ENCODE measurements around the gene PTPRJ. TPM values are rescaled to one million over a fixed set of nuclear protein-coding genes. Genes with fewer than 3 reads are reported as not detected.

Gene PTPRJ
- total RNA-seq, 1 donor: 6.6 TPM

GRCh38 chr11:48032721-48033120 is 52.4 kb downstream of the PTPRJ start:
- TF ChIP-seq CTCF (IDR thresholded peaks at IDR 0.05; ENCODE audit: insufficient read depth, low read length): no peak

GRCh38 chr11:48033918-48034341 is 53.6 kb downstream of the PTPRJ start:
- TF ChIP-seq CTCF (IDR thresholded peaks at IDR 0.05; ENCODE audit: insufficient read depth, low read length): no peak
- H3K4me3 ChIP-seq (ENCODE audit: low read depth, low read length): no peak overlapping the region

More at GRCh38 chr11:48032721-48033120, 52.4 kb downstream of the PTPRJ start:
- H3K4me3 ChIP-seq (ENCODE audit: low read depth, low read length): no peak overlapping the region
- no peak for DNase-seq (ENCODE audit: low read depth)

GRCh38 chr11:48034926-48035871 is 54.8 kb downstream of the PTPRJ start:
- no peak for TF ChIP-seq CTCF (IDR thresholded peaks at IDR 0.05; ENCODE audit: insufficient read depth, low read length)
- DNase-seq (ENCODE audit: low read depth): peak; percentile 74
- no peak overlapping the region for H3K4me3 ChIP-seq (ENCODE audit: low read depth, low read length)

More at GRCh38 chr11:48033918-48034341, 53.6 kb downstream of the PTPRJ start:
- no peak for DNase-seq (ENCODE audit: low read depth)

- peak; percentile 33 for DNase-seq (ENCODE audit: low read depth)
- TF ChIP-seq CTCF (IDR thresholded peaks at IDR 0.05; ENCODE audit: insufficient read depth, low read length): no peak
- H3K4me3 ChIP-seq (ENCODE audit: low read depth, low read length): no peak overlapping the region
Observed at GRCh38 chr11:48036011-48036410, 55.7 kb downstream of the PTPRJ start.

GRCh38 chr11:48036466-48036865 is 56.1 kb downstream of the PTPRJ start:
- no peak for TF ChIP-seq CTCF (IDR thresholded peaks at IDR 0.05; ENCODE audit: insufficient read depth, low read length)
- DNase-seq (ENCODE audit: low read depth): peak; percentile 76
- H3K4me3 ChIP-seq (ENCODE audit: low read depth, low read length): no peak overlapping the region

GRCh38 chr11:48037709-48038468 is 57.5 kb downstream of the PTPRJ start:
- no peak overlapping the region for H3K4me3 ChIP-seq (ENCODE audit: low read depth, low read length)
- no peak for TF ChIP-seq CTCF (IDR thresholded peaks at IDR 0.05; ENCODE audit: insufficient read depth, low read length)
- peak; percentile 55 for DNase-seq (ENCODE audit: low read depth)

All from fibroblast of the aortic adventitia (primary cell).